Measurements from ENCODE around the gene IGLL1.
"Not testable (repeated sequence)": the region's sequence is repeated elsewhere in the genome, so short reads cannot be mapped to it uniquely, and the experiment has no call there.

IGLL1 gene

GRCh38 chr22:23579870-23580575, at the start of gene IGLL1:
Gene IGLL1, minus strand, starts transcription at chr22:23580290. Its CDS starts 100 bp downstream, at chr22:23580190.
- DNase-seq (ENCODE audit: low spot score): no peak

- not testable (repeated sequence) for DNase-seq (ENCODE audit: low spot score)
Measured at GRCh38 chr22:23628056-23628743, 48.1 kb upstream of the IGLL1 start.

DNA sequence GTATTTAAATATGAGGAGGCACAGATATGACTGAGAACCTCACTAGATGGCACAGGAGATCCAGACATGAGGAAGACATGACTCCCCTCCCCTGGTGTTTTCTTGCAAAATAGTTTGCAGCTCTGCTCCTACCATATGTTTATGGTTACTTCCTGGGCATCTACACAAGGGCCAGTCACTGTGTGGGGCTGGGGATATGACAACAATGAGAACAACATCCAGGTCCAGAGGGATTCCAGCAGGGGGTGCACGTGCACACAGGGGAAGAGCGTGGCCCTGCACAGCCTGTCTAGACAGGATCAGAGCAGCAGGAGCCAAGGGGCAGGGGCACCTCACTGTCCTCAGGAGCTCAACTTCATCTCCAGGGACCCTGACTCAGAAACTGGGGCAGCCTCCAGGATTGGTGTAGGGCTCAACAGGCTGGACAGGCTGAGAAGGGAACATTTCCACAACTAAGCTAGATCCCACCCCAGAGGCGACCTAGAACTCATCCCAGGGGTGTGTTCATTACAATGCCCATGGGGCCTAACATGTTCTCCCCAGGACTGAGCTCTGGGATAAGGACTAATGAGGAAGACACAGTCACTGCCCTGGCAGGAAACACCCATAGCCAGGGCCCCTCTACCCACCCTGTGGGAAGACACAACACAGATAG, 47.4 kb upstream of the IGLL1 start:
- DNase-seq (ENCODE audit: low spot score): peak; percentile 56

DNA sequence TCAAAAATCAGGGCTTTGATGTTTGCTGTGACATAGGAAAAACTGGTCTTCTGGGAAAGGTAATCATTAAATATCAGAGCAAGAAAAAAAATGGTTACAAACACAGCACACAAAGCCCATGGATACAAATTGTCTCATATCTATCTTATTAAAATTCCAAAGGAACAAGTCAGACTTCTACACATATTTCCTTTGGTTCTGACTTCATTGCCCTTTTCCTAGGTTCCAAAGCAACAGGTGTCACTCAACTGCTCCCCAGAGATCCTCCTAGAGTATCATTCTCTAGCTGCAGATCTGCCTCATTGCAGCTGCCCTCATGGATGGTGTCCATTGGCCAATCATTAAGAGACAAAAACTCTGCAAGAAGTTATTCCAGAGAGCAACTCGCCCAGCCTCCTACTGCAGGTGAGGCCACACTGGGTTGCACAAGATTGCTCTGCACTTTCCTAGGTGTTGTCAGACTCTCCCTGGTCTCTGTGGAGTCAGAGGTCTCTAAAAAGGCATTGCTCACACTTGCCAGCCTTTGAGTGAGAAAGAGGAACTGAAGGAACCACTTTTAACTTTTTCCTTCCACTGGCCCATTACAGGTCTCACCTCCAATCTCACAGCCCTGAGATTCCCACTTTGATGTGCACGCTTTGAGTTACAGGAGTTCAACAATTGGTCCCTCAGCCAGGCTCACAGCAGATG, 46.3 kb upstream of the IGLL1 start:
- no peak for DNase-seq (ENCODE audit: low spot score)

DNA sequence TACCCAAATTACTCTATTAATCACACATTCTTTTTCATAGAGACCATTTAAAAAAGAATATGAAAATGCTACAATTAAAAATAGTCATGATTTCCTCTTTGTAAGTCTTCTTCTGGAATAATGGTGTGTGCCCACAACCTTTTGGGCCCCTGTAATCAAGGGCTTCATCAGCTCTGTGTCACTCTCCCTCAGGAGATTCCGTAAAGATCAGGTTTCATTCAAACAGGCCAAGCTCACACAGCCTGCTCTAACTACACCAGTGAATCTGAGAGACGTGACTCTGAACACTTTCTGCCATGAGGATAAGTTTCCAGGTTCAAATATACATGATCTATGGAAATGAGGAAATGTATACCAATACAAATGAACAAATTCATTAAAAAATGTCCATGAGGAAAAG, 42.5 kb upstream of the IGLL1 start:
- DNase-seq (ENCODE audit: low spot score): no peak

DNA sequence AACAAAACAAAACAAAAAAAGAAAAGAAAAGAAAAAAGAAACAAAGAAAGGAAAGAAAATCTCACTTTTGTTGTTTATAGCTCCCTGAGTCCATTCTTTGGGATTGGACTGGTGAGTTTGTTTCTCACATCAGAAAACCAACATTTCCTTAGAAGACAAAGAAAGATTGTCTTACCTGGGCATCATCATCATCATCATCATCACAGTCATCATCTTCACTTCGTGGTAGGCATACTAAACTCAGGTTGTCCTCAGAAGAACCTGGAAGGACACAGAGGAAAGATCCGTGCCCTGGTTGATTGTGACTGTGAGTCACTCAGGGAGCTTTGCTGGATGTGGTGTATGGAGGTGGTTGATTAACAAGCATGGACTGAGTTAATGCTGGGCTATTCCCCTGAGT, 41.8 kb upstream of the IGLL1 start:
- DNase-seq (ENCODE audit: low spot score): not testable (repeated sequence)

DNA sequence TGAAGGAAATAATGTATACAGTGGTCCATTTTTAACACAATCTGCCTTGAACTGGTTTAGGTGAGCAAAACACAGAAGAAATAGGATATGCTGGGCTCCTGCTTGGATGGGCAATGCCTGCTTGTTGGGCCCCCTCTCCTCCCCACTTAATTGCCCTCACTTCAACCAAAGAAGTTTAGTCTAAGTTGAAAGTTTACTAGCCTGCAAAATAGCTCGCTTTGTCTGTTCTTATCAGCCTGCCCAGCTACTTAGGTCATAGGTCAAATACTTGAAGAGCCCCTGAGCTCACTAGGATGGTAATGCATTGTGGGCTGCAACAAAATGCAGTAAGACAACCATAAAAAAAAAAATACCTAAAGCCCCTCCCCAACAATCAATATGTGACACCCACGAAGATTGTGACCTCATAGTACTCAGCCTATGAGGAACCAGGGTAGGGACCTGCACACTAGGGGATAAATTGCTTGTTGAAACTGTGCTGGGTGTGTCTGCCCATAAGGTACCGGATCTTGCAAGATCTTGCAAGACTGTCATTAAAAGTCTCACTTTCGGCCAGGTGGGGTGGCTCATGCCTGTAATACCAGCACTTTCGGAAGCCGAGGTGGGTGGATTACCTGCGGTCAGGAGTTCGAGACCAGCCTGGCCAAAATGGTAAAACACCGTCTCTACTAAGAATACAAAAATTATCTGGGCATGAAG, 41.1 kb upstream of the IGLL1 start:
- no peak for DNase-seq (ENCODE audit: low spot score)

- no peak for DNase-seq (ENCODE audit: low spot score)
Measured at GRCh38 chr22:23613193-23613972, 33.3 kb upstream of the IGLL1 start.

DNA sequence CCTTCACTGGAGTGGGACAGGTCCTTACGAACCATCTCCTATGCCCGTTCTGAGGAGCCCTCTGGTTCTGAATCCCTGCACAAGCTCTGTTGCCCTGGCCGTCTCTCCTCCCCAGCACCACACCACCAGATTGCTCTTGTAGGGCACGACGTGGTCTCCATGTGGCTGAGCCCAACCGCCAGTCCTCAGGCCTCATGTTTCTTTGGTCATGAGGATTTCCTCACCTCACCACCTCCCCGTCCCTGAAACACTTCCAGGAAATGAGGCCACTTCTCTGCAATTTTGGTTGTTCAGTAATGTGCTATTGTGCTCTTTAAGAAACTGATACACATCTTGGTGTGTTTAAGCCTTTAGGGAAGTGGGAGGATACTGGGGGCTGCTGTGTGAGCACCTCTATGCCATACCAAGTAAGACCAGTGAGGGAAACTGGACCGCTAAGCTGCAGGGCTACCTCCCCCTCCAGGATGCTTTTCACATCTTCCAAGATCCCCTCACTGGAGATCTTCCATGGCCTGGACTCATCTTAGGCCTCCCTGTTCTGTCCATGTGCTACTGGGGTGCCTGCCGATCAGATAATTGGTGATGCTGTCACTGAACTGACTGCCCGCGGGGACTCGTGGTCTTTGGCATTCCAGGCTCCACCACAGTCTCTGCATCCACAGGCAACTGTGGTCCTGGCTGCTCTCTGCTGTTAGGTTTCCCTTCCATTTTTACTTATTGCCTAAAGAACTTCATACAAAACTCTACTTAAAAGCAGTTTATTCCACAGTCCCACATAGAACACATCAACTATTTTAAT, 30.1 kb upstream of the IGLL1 start:
- DNase-seq (ENCODE audit: low spot score): no peak

DNA sequence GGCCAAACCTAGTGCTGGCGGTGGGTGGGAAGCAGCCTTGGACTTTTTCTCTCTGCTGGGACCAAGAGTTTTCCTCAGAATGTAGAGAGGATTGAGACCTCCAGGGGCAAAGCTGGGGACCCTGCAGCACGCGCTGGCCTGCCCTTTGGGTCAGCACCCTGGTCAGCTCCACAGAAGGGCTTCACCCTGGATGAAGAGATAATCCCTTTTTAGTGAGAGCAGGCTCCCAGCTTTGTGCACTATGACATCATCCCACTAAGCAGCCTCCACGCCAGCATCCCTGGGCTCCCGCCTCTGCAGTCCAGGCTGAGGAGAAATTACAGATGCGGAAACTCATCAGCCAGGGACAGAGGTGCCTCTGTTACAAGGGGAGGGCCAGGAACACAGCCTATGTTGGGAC, 28.5 kb upstream of the IGLL1 start:
- DNase-seq (ENCODE audit: low spot score): no peak

DNA sequence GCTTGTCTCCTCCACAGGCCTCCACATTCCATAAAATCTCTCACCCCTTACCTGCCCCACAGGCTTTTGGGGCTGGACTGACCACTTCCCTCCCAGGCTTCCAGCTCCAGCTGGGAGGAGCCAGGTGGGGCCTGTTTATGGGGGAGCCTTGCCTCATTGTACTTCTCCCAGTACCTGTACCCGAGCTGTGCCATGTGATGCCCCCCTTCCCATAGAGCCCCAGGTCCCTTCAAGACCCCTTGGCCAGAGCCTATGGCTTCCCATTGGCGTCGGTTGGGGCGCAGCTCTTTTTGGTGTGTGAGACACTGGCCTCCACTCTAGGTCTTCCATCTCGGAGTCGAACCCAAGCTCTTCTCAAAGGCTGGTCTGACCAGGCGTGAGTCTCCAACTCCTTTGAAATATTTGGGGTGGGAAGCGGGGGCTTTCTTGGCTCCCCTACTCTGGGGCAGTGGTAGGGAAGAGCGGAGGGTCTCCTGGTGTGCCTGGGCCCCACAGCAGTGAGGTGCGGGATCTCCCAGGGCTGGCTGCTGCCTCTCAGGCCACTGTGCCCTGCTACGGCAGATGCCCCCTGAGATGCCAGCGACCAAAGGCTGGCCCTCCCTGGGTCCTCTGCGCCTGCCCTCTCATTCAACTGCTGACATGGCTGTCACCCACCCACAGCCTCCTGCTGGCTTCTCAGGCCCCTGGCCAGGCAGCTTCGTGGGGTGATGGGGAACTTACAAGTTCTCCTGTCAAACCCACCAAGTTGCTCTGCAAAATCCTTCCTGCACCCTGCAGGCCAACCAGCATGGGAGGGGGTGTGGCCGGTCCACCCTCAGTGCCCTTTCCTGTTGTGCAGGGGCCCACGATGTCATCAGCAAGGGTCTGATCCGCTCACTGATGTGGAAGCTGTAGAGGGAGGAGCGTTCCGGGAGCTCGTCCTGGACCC, 26.4 kb upstream of the IGLL1 start:
- no peak for DNase-seq (ENCODE audit: low spot score)

DNA sequence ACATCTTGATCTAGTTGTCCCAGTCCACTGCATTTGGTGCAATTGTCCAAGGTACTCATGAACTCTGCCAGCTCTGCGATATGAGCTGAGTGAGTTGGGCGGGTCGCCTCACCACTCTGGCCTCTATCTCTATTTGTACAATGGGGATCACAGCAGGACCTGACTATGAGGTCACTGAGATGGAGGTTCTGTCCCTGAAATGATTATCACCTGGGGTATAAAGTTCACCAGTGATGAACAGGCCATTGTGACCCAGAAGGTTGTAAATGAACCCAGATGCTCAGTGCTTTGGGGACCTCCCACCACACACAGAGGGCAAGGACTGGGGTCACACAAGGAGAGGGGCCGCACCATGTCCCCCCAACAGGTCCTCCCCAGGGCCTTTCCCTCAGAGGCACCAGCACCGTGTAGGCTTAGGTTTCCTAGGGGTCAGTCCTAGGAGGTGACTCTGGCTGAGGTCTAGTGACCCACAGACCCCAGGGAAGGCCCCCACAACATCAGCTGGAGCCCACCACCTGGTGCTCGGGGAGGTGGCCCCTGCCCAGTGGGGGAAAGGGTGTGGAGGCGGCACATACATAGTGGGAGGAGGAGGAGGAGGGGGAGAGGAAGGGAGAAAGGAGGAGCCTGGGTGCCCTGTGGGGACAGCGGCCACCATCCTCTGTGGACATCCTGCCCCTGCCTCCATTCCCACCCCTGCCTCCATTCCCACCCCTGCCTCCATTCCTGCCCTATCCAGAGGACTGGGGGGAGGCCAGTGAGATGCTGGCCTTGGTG, 25.0 kb upstream of the IGLL1 start:
- no peak for DNase-seq (ENCODE audit: low spot score)

GRCh38 chr22:23603266-23603665, 23.2 kb upstream of the IGLL1 start:
- DNase-seq (ENCODE audit: low spot score): no peak

DNA sequence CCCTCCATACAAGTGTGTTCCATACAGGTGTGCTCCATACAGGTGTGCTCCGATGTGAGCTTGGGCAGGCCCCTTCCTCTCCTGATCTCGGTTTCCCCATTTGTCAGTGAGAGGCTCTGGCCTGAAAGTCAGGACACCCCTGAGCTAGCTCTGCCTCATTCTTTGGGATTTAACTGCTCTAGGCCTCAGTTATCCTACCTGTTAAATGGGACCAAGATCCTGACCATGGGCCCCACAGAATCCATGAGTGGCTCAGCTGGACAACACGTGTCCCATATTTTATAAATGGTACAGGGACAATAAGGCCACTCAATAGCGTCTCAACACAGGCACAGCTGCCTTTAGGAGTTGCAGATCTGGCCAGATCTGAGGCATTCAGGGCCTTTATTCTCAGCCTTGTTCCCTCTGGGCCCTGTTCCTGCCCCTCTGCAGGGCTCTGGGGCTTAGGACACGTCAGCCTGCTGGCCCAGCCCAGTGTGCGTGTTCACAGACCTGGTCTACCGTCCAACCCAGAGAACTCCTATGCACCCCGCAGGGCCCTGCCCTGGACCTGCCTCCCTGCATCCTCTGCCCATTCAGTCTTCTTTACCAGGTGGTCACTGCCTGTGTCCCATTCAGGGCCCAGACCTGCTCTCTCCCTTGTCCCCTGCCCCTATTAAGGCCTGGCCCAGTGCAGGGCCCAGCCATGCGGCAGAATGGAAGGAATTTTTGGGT, 18.9 kb upstream of the IGLL1 start:
- DNase-seq (ENCODE audit: low spot score): no peak

- DNase-seq (ENCODE audit: low spot score): not testable (repeated sequence)
Measured at GRCh38 chr22:23597576-23598268, 17.6 kb upstream of the IGLL1 start.

GRCh38 chr22:23595904-23596303, 15.8 kb upstream of the IGLL1 start:
- not testable (repeated sequence) for DNase-seq (ENCODE audit: low spot score)

GRCh38 chr22:23591846-23592245, 11.8 kb upstream of the IGLL1 start:
- no peak for DNase-seq (ENCODE audit: low spot score)
